A673 (cell line): ENCODE results near the gene SLC25A43.

ENCODE experiments used
- EZH2 ChIP-seq: fragments of 200-600 bp; sonication (generic); IDR thresholded peaks from 2 replicates; pipeline ENCODE4 v1.6.1; 2017; ENCODE audit warnings: borderline replicate concordance, low read depth, mild to moderate bottlenecking, mixed read lengths, antibody characterized with exemption, low read length; ENCODE audit not compliant: poor library complexity, severe bottlenecking
- TF ChIP-seq, protein P1 (sequence below): fragments of 300-800, 200-600 bp; sonication (generic); conservative IDR thresholded peaks from 2 replicates; pipeline ENCODE4 v1.5.1; 2017; ENCODE audit warnings: low read depth, mild to moderate bottlenecking, antibody characterized with exemption, low read length, moderate library complexity, mixed read lengths

DNA sequence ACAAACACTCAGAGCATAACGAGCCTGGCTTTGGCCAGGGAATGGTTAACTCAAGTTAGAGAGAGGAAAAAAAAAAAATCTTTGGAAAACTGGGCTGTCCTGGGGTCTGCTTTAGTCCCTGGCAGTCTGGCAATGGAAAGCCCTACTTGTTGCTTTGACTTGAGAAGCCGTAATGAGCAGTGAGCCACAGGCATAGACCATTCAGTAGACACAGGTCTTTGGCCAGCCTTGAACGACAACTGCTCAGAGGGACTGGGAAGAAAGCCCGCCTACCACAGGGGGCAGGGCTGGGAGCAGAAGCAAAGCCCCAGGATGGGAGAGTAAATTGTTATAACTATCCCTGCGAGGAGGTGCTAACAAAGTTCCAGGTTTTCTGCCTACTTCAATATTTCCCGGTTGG lies 25.9 kb downstream of the SLC25A43 start:
- TF ChIP-seq EZH2 = no peak
- TF ChIP-seq, protein P1, sequence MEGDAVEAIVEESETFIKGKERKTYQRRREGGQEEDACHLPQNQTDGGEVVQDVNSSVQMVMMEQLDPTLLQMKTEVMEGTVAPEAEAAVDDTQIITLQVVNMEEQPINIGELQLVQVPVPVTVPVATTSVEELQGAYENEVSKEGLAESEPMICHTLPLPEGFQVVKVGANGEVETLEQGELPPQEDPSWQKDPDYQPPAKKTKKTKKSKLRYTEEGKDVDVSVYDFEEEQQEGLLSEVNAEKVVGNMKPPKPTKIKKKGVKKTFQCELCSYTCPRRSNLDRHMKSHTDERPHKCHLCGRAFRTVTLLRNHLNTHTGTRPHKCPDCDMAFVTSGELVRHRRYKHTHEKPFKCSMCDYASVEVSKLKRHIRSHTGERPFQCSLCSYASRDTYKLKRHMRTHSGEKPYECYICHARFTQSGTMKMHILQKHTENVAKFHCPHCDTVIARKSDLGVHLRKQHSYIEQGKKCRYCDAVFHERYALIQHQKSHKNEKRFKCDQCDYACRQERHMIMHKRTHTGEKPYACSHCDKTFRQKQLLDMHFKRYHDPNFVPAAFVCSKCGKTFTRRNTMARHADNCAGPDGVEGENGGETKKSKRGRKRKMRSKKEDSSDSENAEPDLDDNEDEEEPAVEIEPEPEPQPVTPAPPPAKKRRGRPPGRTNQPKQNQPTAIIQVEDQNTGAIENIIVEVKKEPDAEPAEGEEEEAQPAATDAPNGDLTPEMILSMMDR = no peak
